T-cell (primary cell): ENCODE results near the gene MYMK. TPM values are rescaled to one million over a fixed set of nuclear protein-coding genes. Genes with fewer than 3 reads are reported as not detected.
A peak's percentile ranks its signal among the peaks of the same experiment; 100 is the strongest.

Experiments used
- ATAC-seq, 4 experiments: fragments of 200-7000 bp in 3 of 4; fragments of 150-1000 bp in 1 of 4; cut with Tn5 transposase; replicated peaks in 1 of 4; 1 replicate in 3 of 4; 2 replicates in 1 of 4; pipeline ENCODE4 v1.10.0; 2021; ENCODE audit warnings: moderate library complexity in 3 of 4, mild to moderate bottlenecking in 2 of 4, moderate number of reproducible peaks in 1 of 4
- CTCF ChIA-PET, 2 donors: fragments of 300-600 bp; sonication (Branson Sonifier 250); formaldehyde crosslinking; loops; one replicate each; lab custom pipeline; 2022; ENCODE audit warnings: antibody characterized with exemption in 2 of 2; lab: Charles Lee
- POLR2A ChIA-PET, 2 donors: fragments of 300-600 bp; sonication (Branson Sonifier 250); formaldehyde crosslinking; loops; one replicate each; lab custom pipeline; 2022; ENCODE audit warnings: antibody characterized with exemption in 2 of 2; lab: Charles Lee
- DNase-seq, 35 experiments: peaks; one replicate each; pipeline versions ENCODE4 v3.0.0 to v3.0.0-alpha.2; 2013 to 2023
- H3K27ac ChIP-seq: one replicate; pipeline ENCODE4 v1.5.1; 2013; ENCODE audit warnings: low read length
- H3K27me3 ChIP-seq, 2 experiments: replicated peaks in 1 of 2; 1 replicate in 1 of 2; 2 replicates in 1 of 2; pipeline versions ENCODE4 v1.6.1 to v1.7.0; 2013; ENCODE audit warnings: low read length in 1 of 2, mixed read lengths in 1 of 2; ENCODE audit not compliant: control insufficient read depth in 2 of 2, insufficient read depth in 2 of 2; ENCODE audit errors: extremely low read depth in 1 of 2
- H3K36me3 ChIP-seq, 2 donors: 1 replicate in 1 of 2; 2 replicates in 1 of 2; pipeline versions ENCODE4 v1.6.1 to v1.7.0; 2013; ENCODE audit warnings: low read length in 1 of 2; ENCODE audit not compliant: control insufficient read depth in 2 of 2, insufficient read depth in 1 of 2; ENCODE audit errors: extremely low read depth in 1 of 2
- H3K4me1 ChIP-seq, 2 experiments: 1 replicate in 1 of 2; 2 replicates in 1 of 2; pipeline versions ENCODE4 v1.6.1 to v1.7.0; 2013; ENCODE audit warnings: low read length in 2 of 2, mixed read lengths in 1 of 2; ENCODE audit not compliant: insufficient read depth in 2 of 2, control insufficient read depth in 1 of 2; ENCODE audit errors: extremely low read depth in 1 of 2
- H3K4me3 ChIP-seq, 2 donors: 1 replicate in 1 of 2; 2 replicates in 1 of 2; pipeline versions ENCODE4 v1.5.1 to v1.7.0; 2013; ENCODE audit warnings: mild to moderate bottlenecking in 2 of 2, low read length in 1 of 2, moderate library complexity in 1 of 2; ENCODE audit not compliant: control insufficient read depth in 1 of 2; ENCODE audit errors: extremely low read depth in 1 of 2
- H3K9me3 ChIP-seq: 2 replicates; pipeline ENCODE4 v1.7.0; 2013
- H3K27ac Mint-ChIP-seq, 2 donors: one replicate each; pipeline ENCODE4 v1.8.0; 2020 to 2021; ENCODE audit warnings: mild to moderate bottlenecking in 2 of 2, mixed read lengths in 2 of 2
- H3K27me3 Mint-ChIP-seq, 2 donors: one replicate each; pipeline ENCODE4 v1.8.0; 2021 to 2022; ENCODE audit warnings: mixed read lengths in 2 of 2
- H3K36me3 Mint-ChIP-seq: one replicate; pipeline ENCODE4 v1.8.0; 2021; ENCODE audit warnings: mixed read lengths
- H3K4me1 Mint-ChIP-seq, 3 donors: one replicate each; pipeline ENCODE4 v1.8.0; 2020 to 2022; ENCODE audit warnings: mixed read lengths in 3 of 3, mild to moderate bottlenecking in 1 of 3
- H3K4me3 Mint-ChIP-seq, 3 donors: one replicate each; pipeline ENCODE4 v1.8.0; 2020 to 2022; ENCODE audit warnings: mild to moderate bottlenecking in 3 of 3, mixed read lengths in 3 of 3, moderate library complexity in 3 of 3
- H3K9me3 Mint-ChIP-seq, 3 donors: one replicate each; pipeline ENCODE4 v1.8.0; 2020 to 2022; ENCODE audit warnings: mixed read lengths in 3 of 3
- WGBS: methylation state at CpG from one replicate; pipeline ENCODE4 v1.1.5; 2013; ENCODE audit warnings: missing lambda C conversion rate; ENCODE audit not compliant: insufficient coverage; 5-methylcytosine and 5-hydroxymethylcytosine counted together
- total RNA-seq, 35 experiments: library from RNA in 6 of 35; stranded (reverse) in 6 of 35; fragments of 120-200 nt in 1 of 35; gene quantifications; one replicate each; pipeline versions ENCODE4 v1.2.1 to v1.2.4 and lab custom pipeline; 2013 to 2026

MYMK gene
- total RNA-seq, 5 donors from 2014 or later (not counting 1 experiment from before 2014, with no cell fraction given) = not detected

DNA sequence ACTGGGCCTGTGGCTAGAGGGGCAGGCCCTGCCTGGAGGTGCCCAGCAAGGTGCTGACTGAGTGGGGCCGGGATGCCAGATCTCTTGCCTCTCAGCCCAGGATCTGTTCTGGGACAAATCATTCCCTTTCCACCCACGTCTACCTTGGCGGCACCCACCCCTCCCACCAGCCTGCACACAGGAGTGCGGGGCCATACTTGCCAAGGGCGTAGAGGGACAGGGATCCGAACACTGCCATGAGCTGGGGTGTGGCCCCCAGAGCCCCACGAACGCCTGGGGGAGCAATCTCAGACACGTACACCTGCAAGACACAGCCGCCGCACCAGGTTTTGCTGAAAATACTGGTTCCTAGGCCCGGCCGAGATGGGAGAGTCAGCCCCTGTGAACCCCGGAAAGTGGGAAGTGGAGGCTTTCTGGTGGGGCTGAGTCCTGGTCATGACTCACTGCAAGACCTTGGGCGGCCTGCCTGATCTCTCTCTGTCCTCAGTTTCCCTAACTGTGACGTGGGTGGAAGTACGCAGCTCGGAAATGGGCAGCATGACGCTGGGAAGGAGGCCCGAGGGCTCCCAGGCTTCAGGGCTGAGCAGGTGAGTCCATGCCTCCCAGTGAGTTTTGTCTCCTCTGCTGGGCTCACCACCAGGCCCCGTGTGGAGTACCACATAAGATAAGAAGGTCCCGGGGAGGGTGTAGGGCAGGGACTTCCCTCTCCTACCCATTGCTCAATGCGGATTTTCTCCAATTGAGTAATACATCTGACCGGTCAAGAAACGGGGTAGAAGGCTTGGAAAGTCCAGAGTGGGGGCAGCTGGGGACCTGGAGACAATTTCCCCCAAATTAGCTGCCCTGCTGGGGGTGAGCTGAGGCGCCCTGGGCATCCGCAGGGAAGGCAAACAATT, 48.5 kb downstream of the MYMK start:
- peaks cover 8 to 30% of the 10 kb centered on the region in 2 experiments for H3K4me1 ChIP-seq
- ChIA-PET CTCF (no interaction called here), POLR2A (no interaction called here)
- 93% methylated on average over 22 of the region's 27 CpGs for WGBS
- H3K27ac Mint-ChIP-seq = no peak overlapping the region
- H3K9me3 ChIP-seq = no peaks in the 10 kb centered on the region
- ATAC-seq (no peak), DNase-seq (no peak)
- H3K4me3 Mint-ChIP-seq = no peak overlapping the region
- no peaks in the 10 kb centered on the region for H3K27me3 Mint-ChIP-seq
- H3K27me3 ChIP-seq = no peaks in the 10 kb centered on the region
- peaks cover 6 to 15% (median 8%) of the 10 kb centered on the region in 3 donors for H3K4me1 Mint-ChIP-seq
- H3K36me3 ChIP-seq = peaks cover 0 to 8% of the 10 kb centered on the region in 2 donors
- H3K9me3 Mint-ChIP-seq = no peaks in the 10 kb centered on the region
- H3K36me3 Mint-ChIP-seq = no peaks in the 10 kb centered on the region
- H3K27ac ChIP-seq = no peak overlapping the region
- H3K4me3 ChIP-seq = no peak overlapping the region

- ATAC-seq = no peak
- Histone ChIP-seq H3K36me3 (peaks cover 0 to 8% of the 10 kb centered on the region in 2 donors), H3K27ac (no peak overlapping the region), H3K27me3 (no peaks in the 10 kb centered on the region), H3K4me3 (no peak overlapping the region), H3K9me3 (no peaks in the 10 kb centered on the region), H3K4me1 (peaks cover 8 to 30% of the 10 kb centered on the region in 2 experiments)
- Mint-ChIP-seq H3K36me3 (no peaks in the 10 kb centered on the region), H3K4me1 (peaks cover 6 to 15% (median 8%) of the 10 kb centered on the region in 3 donors), H3K27ac (no peak overlapping the region), H3K9me3 (no peaks in the 10 kb centered on the region), H3K4me3 (no peak overlapping the region), H3K27me3 (no peaks in the 10 kb centered on the region)
- ChIA-PET POLR2A (no interaction called here), CTCF (no interaction called here)
- 91% methylated on average over 27 of the region's 27 CpGs for WGBS
- no peak for DNase-seq
Measured at GRCh38 chr9:133475292-133476012, 49.3 kb downstream of the MYMK start.

DNA sequence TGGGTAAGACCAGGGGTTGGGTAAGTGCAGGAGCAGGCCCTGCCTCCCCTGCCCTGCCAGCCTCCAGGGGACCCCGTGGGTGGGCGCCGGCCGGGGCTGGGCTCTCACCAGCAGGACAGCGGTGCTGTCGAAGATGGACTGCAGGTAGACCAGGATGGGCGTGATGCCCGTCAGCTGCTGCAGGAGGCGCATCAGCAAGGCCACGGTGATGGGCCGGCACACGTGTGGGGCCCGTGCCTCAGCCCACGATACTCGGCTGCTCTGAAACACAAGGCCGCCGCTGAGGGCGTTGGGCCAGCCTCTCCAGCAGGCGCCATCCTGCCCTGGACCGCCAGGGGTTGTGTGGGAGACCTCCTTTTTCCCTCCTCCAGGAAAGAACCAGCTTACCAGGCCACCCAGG, 49.9 kb downstream of the MYMK start:
- no peaks in the 10 kb centered on the region for H3K36me3 Mint-ChIP-seq
- ATAC-seq = no peak
- Histone ChIP-seq H3K9me3 (no peaks in the 10 kb centered on the region), H3K4me1 (peaks cover 7 to 28% of the 10 kb centered on the region in 2 experiments), H3K4me3 (no peak overlapping the region), H3K27ac (no peak overlapping the region), H3K27me3 (no peaks in the 10 kb centered on the region), H3K36me3 (peaks cover 0 to 8% of the 10 kb centered on the region in 2 donors)
- H3K4me3 Mint-ChIP-seq = no peak overlapping the region
- H3K9me3 Mint-ChIP-seq = no peaks in the 10 kb centered on the region
- H3K27ac Mint-ChIP-seq = no peak overlapping the region
- DNase-seq = no peak
- ChIA-PET CTCF (interaction anchor here in 1 of 2 donors (0.5 kb wide), 2 partner anchors 15 to 101 kb away, joined by 3 to 8 read pairs; partner anchors contain the start of gene CACFD1), POLR2A (no interaction called here)
- H3K27me3 Mint-ChIP-seq = no peaks in the 10 kb centered on the region
- WGBS = 68% methylated on average over 12 of the region's 20 CpGs
- peaks cover 6 to 13% (median 6%) of the 10 kb centered on the region in 3 donors for H3K4me1 Mint-ChIP-seq

- no peaks in the 10 kb centered on the region for H3K9me3 ChIP-seq
- ChIA-PET CTCF (interaction anchor here in 1 of 2 donors (0.5 kb wide), 1 partner anchor 101 kb away, joined by 8 read pairs; no protein-coding TSS in a partner anchor), POLR2A (no interaction called here)
- ATAC-seq = no peak
- H3K4me1 ChIP-seq = peaks cover under 1 to 21% of the 10 kb centered on the region in 2 experiments
- WGBS = 37% methylated on average over 3 of the region's 5 CpGs
- H3K4me3 ChIP-seq = no peak overlapping the region
- H3K27ac ChIP-seq = no peak overlapping the region
- Mint-ChIP-seq H3K27ac (peak overlapping the region in 1 of 2 donors; percentile 69), H3K9me3 (no peaks in the 10 kb centered on the region), H3K4me3 (no peak overlapping the region), H3K4me1 (peaks cover under 1 to 7% (median 2%) of the 10 kb centered on the region in 3 donors), H3K36me3 (no peaks in the 10 kb centered on the region), H3K27me3 (no peaks in the 10 kb centered on the region)
- peaks cover 0 to 8% of the 10 kb centered on the region in 2 donors for H3K36me3 ChIP-seq
- DNase-seq = no peak
- H3K27me3 ChIP-seq = no peaks in the 10 kb centered on the region
Measured at GRCh38 chr9:133474215-133474614, 50.5 kb downstream of the MYMK start.

DNA sequence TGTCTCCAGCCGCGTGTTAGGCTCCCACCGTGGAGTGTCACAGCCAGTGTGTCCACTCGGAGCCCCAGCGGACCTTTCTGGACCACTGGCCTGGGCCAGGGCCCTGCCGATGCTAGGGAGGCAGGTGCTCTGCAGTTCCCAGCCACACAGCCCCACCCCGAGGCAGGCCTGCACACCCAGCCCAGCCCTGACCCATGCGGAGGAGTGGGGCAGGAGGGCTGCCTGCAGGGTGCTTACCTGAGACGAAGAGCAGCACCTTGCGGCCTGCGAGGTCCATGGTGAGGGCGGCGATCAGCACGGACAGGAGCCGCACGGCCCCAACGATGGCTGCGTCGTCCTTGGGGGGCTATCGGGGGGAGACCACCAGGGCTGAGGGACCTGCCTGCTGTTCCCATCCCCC, 51.0 kb downstream of the MYMK start:
- Mint-ChIP-seq H3K27me3 (no peaks in the 10 kb centered on the region), H3K27ac (no peak overlapping the region), H3K36me3 (no peaks in the 10 kb centered on the region), H3K4me3 (no peak overlapping the region), H3K9me3 (no peaks in the 10 kb centered on the region), H3K4me1 (peaks cover 0 to 7% (median 2%) of the 10 kb centered on the region in 3 donors)
- Histone ChIP-seq H3K27me3 (no peaks in the 10 kb centered on the region), H3K4me3 (no peak overlapping the region), H3K4me1 (peaks cover 0 to 19% of the 10 kb centered on the region in 2 experiments), H3K36me3 (peaks cover 0 to 11% of the 10 kb centered on the region in 2 donors), H3K27ac (no peak overlapping the region), H3K9me3 (no peaks in the 10 kb centered on the region)
- 87% methylated on average over 20 of the region's 20 CpGs for WGBS
- POLR2A ChIA-PET = no interaction called here
- DNase-seq (no peak), ATAC-seq (no peak)
- CTCF ChIA-PET = no interaction called here

DNA sequence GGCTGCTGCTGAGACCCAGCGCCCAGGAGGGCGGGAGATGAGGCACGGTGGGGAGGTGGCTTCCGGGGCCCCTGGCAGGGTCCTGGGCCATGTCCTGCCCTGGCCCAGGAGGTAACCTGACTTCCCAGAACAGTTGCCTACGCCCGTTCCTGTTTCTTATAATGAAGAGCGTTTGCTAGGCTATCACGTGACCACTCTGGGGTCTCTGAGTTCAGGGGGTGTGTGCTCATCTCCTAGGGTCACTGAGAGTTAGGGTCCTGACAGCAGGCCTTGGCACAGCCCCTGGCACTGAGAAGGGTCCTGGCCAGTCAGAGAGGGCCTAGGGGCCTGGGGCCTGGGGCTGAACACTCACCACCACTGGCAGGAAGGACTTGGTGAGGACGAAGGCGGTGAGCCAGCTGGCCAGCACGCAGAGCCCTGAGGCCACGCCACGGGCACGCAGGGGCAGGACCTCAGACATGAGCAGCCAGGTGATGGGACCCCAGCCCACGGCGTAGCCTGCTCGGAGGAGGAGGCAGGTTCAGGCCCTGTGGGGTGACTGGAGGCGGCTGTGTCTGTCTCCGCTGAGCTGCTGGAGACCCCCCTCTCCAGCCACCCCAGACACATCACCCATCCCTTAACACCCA, 51.9 kb downstream of the MYMK start:
- WGBS = 86% methylated on average over 18 of the region's 19 CpGs
- DNase-seq = no peak
- peaks cover 0 to 10% of the 10 kb centered on the region in 2 experiments for H3K4me1 ChIP-seq
- no peak overlapping the region for H3K4me3 ChIP-seq
- no peaks in the 10 kb centered on the region for H3K27me3 ChIP-seq
- no peaks in the 10 kb centered on the region for H3K27me3 Mint-ChIP-seq
- H3K4me3 Mint-ChIP-seq = no peak overlapping the region
- H3K9me3 Mint-ChIP-seq = no peaks in the 10 kb centered on the region
- ATAC-seq = no peak
- ChIA-PET CTCF (interaction anchor here in 1 of 2 donors (0.5 kb wide), 1 partner anchor 16 kb away, joined by 5 read pairs; no protein-coding TSS in a partner anchor), POLR2A (no interaction called here)
- H3K36me3 Mint-ChIP-seq = no peaks in the 10 kb centered on the region
- H3K27ac Mint-ChIP-seq = no peak overlapping the region
- H3K4me1 Mint-ChIP-seq = peaks cover 0 to 7% (median 2%) of the 10 kb centered on the region in 3 donors
- H3K9me3 ChIP-seq = no peaks in the 10 kb centered on the region
- H3K36me3 ChIP-seq = peaks cover 0 to 12% of the 10 kb centered on the region in 2 donors
- H3K27ac ChIP-seq = no peak overlapping the region
